SU-DHL-6 (cell line): ENCODE measurements around the gene GPALPP1.

ENCODE experiments used
- H2AFZ ChIP-seq: fragments of 200-600 bp; sonication (generic); 2 replicates; pipeline ENCODE4 v1.6.1; 2014; ENCODE audit warnings: low read depth, mild to moderate bottlenecking, moderate library complexity, mixed read lengths, antibody characterized with exemption, low read length; ENCODE audit not compliant: severe bottlenecking
- H3F3A ChIP-seq: fragments of 200-600 bp; shearing (Covaris generic); 2 replicates; pipeline ENCODE4 v1.6.0; 2016; ENCODE audit warnings: antibody characterized with exemption, mild to moderate bottlenecking; ENCODE audit not compliant: insufficient read depth
- H3K27ac ChIP-seq: fragments of 200-600 bp; sonication (generic); 2 replicates; pipeline ENCODE4 v1.5.1; 2016; ENCODE audit warnings: low read depth, mild to moderate bottlenecking, low read length, moderate library complexity, mixed read lengths
- H3K27me3 ChIP-seq: fragments of 200-600 bp; sonication (generic), shearing (Covaris generic); 2 replicates; pipeline ENCODE4 v1.6.0; 2014; ENCODE audit warnings: mild to moderate bottlenecking, low read length
- H3K36me3 ChIP-seq: fragments of 200-600 bp; sonication (generic); 2 replicates; pipeline ENCODE4 v1.6.1; 2014; ENCODE audit warnings: mild to moderate bottlenecking, low read length, mixed read lengths
- H3K4me2 ChIP-seq: fragments of 300-600, 200-600 bp; shearing (Covaris generic), sonication (generic); 2 replicates; pipeline ENCODE4 v1.6.0; 2014; ENCODE audit warnings: low read length, low read depth, mild to moderate bottlenecking; ENCODE audit not compliant: poor library complexity, severe bottlenecking
- H3K4me3 ChIP-seq: fragments of 200-600 bp; sonication (generic); 2 replicates; pipeline ENCODE4 v1.5.1; 2014; ENCODE audit warnings: antibody characterized with exemption, low read length, mild to moderate bottlenecking, mixed read lengths; ENCODE audit not compliant: insufficient read depth, poor library complexity, severe bottlenecking
- H3K79me2 ChIP-seq: fragments of 200-600 bp; sonication (generic); 2 replicates; pipeline ENCODE4 v1.6.1; 2014; ENCODE audit warnings: mild to moderate bottlenecking, low read length, moderate library complexity; ENCODE audit not compliant: insufficient read depth
- H3K9ac ChIP-seq: fragments of 200-600 bp; sonication (generic); 2 replicates; pipeline ENCODE4 v1.7.0; 2014; ENCODE audit warnings: mild to moderate bottlenecking, low read length
- H3K9me2 ChIP-seq: fragments of 200-600 bp; sonication (generic); replicated peaks from 2 replicates; pipeline ENCODE4 v1.6.1; 2014; ENCODE audit warnings: low read length; ENCODE audit not compliant: insufficient read depth
- H3K9me3 ChIP-seq: fragments of 200-600 bp; sonication (generic); 2 replicates; pipeline ENCODE4 v1.6.1; 2014; ENCODE audit warnings: low read length, mixed read lengths; ENCODE audit not compliant: insufficient read depth
- H4K20me1 ChIP-seq: fragments of 200-600 bp; sonication (generic); 2 replicates; pipeline ENCODE4 v1.6.1; 2014; ENCODE audit warnings: low read depth, mild to moderate bottlenecking, antibody characterized with exemption, low read length, moderate library complexity, mixed read lengths
- CTCF ChIP-seq: fragments of 200-600 bp; sonication (generic); IDR thresholded peaks from one replicate; pipeline ENCODE4 v1.5.1; 2017; ENCODE audit warnings: antibody characterized with exemption, mild to moderate bottlenecking, low read length, moderate library complexity; ENCODE audit not compliant: insufficient read depth, poor library complexity, severe bottlenecking
- EZH2phosphoT487 ChIP-seq: fragments of 200-600 bp; sonication (generic), shearing (Covaris generic); conservative IDR thresholded peaks from 2 replicates; pipeline ENCODE4 v1.6.1; 2018; ENCODE audit warnings: mild to moderate bottlenecking, antibody characterized with exemption, low read length, moderate library complexity, mixed read lengths

Gene GPALPP1

GRCh38 chr13:45051315-45051714 is 62.0 kb downstream of the GPALPP1 start:
- H3K27me3 ChIP-seq: no peaks in the 10 kb centered on the region
- TF ChIP-seq CTCF (no peak), EZH2phosphoT487 (no peak)
- no peaks in the 10 kb centered on the region for H3F3A ChIP-seq
- no peaks in the 10 kb centered on the region for H3K9me3 ChIP-seq
- no peaks in the 10 kb centered on the region for H3K36me3 ChIP-seq
- H3K79me2 ChIP-seq: no peaks in the 10 kb centered on the region
- H3K4me3 ChIP-seq: no peak overlapping the region
- H3K4me2 ChIP-seq: no peak overlapping the region
- H4K20me1 ChIP-seq: no peaks in the 10 kb centered on the region
- no peak overlapping the region for H2AFZ ChIP-seq
- no peaks in the 10 kb centered on the region for H3K9me2 ChIP-seq
- no peak overlapping the region for H3K9ac ChIP-seq
- no peak overlapping the region for H3K27ac ChIP-seq

GRCh38 chr13:45055198-45055901 is 66.0 kb downstream of the GPALPP1 start:
- Histone ChIP-seq H3K79me2 (no peaks in the 10 kb centered on the region), H4K20me1 (no peaks in the 10 kb centered on the region), H2AFZ (no peak overlapping the region), H3K4me2 (no peak overlapping the region), H3K9ac (no peak overlapping the region), H3K9me3 (no peaks in the 10 kb centered on the region), H3K36me3 (no peaks in the 10 kb centered on the region), H3F3A (no peaks in the 10 kb centered on the region), H3K27ac (no peak overlapping the region), H3K4me3 (no peak overlapping the region), H3K27me3 (no peaks in the 10 kb centered on the region), H3K9me2 (no peaks in the 10 kb centered on the region)
- TF ChIP-seq CTCF: no peak
- no peak for TF ChIP-seq EZH2phosphoT487

- Histone ChIP-seq H3K27ac (no peak overlapping the region), H3F3A (no peaks in the 10 kb centered on the region), H3K4me3 (no peak overlapping the region), H4K20me1 (no peaks in the 10 kb centered on the region), H3K27me3 (no peaks in the 10 kb centered on the region), H3K4me2 (no peak overlapping the region), H3K9ac (no peak overlapping the region), H3K9me2 (no peaks in the 10 kb centered on the region), H3K36me3 (no peaks in the 10 kb centered on the region), H3K79me2 (no peaks in the 10 kb centered on the region), H3K9me3 (no peaks in the 10 kb centered on the region), H2AFZ (no peak overlapping the region)
- no peak for TF ChIP-seq EZH2phosphoT487
- TF ChIP-seq CTCF: no peak
Observed at GRCh38 chr13:45055902-45056648, 66.7 kb downstream of the GPALPP1 start.
